Measurements from ENCODE around the gene NDUFS2.

Gene NDUFS2

DNA sequence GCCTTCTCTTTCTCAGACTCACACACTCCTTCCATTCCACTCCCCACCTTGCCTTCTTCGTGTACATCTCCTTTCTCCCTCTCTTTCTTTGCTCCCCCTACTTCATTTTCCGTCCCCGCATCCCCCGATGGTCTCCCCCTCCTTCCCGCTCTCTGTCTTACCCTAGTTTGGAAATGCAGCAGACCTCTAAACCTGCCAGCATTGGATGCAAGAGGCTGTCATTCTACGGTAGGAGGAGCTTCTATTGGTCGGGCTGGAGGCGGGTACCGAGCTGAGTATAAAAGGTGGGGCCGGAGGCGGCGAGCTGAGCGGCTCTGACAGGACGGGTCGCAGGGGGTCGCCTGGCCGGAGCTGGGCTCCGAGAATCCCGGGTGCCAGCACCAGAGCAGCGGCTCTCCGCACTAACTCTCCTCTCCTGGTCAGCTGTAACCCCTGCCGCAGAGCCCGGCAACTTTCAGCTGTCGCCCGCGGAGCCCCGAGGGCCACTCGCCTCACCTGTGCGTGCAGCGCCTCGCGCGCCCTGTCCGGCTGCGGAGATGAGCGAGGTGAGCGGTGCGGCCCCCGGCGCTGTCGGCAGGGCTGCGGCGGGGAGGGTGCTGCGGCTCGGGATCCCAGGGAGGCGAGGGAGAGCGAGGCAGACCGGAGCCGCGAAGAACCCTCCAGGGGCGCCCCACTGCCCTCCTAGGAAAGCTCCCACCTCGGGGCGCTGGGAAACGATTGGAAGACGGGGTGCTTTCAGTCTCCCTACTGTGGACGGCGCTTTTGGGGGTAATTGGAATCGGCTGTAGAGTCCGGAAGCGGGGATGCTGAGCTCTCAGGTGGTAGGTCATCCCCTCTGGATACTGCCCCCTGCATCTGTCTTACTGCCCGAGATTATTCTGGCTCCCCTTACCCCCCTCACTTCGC lies 56.5 kb downstream of the NDUFS2 start, which contains the start of gene PCP4L1:
Gene PCP4L1, plus strand, starts transcription at position 307 of the 906 bp plus-strand sequence. Its CDS starts 230 bp downstream, at position 537.
- peaks cover 42% of the 10 kb centered on the region for H3K4me1 ChIP-seq (ENCODE audit: control insufficient read depth, low read length)
- H3K4me2 ChIP-seq (ENCODE audit: low read length), result peak within 1 kb of the TSS; percentile 73
- H3K27me3 ChIP-seq (ENCODE audit: control insufficient read depth, low read length), result peaks cover 39% of the 10 kb centered on the region
- H3K4me3 ChIP-seq (ENCODE audit: low read length), result peak within 1 kb of the TSS; percentile 72
- H4K20me1 ChIP-seq (ENCODE audit: control insufficient read depth, insufficient read depth, low read depth, low read length), result no peaks in the 10 kb centered on the region
- H3K9me2 ChIP-seq (replicated peaks; ENCODE audit: control insufficient read depth, low read length), result no peaks in the 10 kb centered on the region
- H3K27ac ChIP-seq (ENCODE audit: low read depth, low read length), result no peak within 1 kb of the TSS
- H3F3A ChIP-seq (ENCODE audit: control insufficient read depth, insufficient read depth), result no peaks in the 10 kb centered on the region
- H3K36me3 ChIP-seq (ENCODE audit: control insufficient read depth, low read length), result no peaks in the 10 kb centered on the region
- TF ChIP-seq, protein P1, sequence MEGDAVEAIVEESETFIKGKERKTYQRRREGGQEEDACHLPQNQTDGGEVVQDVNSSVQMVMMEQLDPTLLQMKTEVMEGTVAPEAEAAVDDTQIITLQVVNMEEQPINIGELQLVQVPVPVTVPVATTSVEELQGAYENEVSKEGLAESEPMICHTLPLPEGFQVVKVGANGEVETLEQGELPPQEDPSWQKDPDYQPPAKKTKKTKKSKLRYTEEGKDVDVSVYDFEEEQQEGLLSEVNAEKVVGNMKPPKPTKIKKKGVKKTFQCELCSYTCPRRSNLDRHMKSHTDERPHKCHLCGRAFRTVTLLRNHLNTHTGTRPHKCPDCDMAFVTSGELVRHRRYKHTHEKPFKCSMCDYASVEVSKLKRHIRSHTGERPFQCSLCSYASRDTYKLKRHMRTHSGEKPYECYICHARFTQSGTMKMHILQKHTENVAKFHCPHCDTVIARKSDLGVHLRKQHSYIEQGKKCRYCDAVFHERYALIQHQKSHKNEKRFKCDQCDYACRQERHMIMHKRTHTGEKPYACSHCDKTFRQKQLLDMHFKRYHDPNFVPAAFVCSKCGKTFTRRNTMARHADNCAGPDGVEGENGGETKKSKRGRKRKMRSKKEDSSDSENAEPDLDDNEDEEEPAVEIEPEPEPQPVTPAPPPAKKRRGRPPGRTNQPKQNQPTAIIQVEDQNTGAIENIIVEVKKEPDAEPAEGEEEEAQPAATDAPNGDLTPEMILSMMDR (IDR thresholded peaks at IDR 0.05; ENCODE audit: low read depth, low read length, poor library complexity, severe bottlenecking), result no peak
- peak; percentile 20; the same call in 1 of the 2 replicates for TF ChIP-seq EZH2phosphoT487 (IDR thresholded peaks at IDR 0.05; ENCODE audit: borderline replicate concordance, low read length)
- H3K9me3 ChIP-seq (ENCODE audit: control insufficient read depth, insufficient read depth, low read length), result peaks cover 13% of the 10 kb centered on the region
- H3K79me2 ChIP-seq (ENCODE audit: control insufficient read depth, low read length), result no peaks in the 10 kb centered on the region

DNA sequence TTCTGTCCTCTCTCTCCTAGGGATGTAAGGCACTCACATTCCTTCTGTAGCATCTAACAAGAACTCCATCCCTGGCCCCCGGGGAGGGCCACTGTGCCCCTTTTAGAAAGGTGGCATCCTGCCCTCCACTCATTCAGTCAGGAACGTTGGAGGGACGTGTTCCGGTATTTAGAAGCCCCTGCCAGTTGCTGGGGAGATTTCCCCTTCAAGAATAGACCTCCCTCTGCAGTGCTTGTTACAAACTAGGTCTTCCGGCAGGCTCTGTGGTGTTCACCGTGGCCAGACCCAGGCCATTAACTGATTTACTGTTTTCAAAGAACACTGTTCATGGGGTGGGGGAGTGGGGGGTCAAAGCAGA lies 57.2 kb downstream of the NDUFS2 start:
- Histone ChIP-seq H3K4me3 (ENCODE audit: low read length) (peak overlapping the region; percentile 72), H3F3A (ENCODE audit: control insufficient read depth, insufficient read depth) (no peaks in the 10 kb centered on the region), H3K9me2 (replicated peaks; ENCODE audit: control insufficient read depth, low read length) (no peaks in the 10 kb centered on the region), H3K27me3 (ENCODE audit: control insufficient read depth, low read length) (peaks cover 39% of the 10 kb centered on the region), H3K79me2 (ENCODE audit: control insufficient read depth, low read length) (no peaks in the 10 kb centered on the region), H3K36me3 (ENCODE audit: control insufficient read depth, low read length) (no peaks in the 10 kb centered on the region), H4K20me1 (ENCODE audit: control insufficient read depth, insufficient read depth, low read depth, low read length) (no peaks in the 10 kb centered on the region), H3K9me3 (ENCODE audit: control insufficient read depth, insufficient read depth, low read length) (peaks cover 13% of the 10 kb centered on the region), H3K27ac (ENCODE audit: low read depth, low read length) (no peak overlapping the region), H3K4me1 (ENCODE audit: control insufficient read depth, low read length) (peaks cover 42% of the 10 kb centered on the region), H3K4me2 (ENCODE audit: low read length) (peak overlapping the region; percentile 73)
- peak; percentile 24; the same call in 1 of the 2 replicates for TF ChIP-seq EZH2phosphoT487 (IDR thresholded peaks at IDR 0.05; ENCODE audit: borderline replicate concordance, low read length)
- TF ChIP-seq, protein P1 (IDR thresholded peaks at IDR 0.05; ENCODE audit: low read depth, low read length, poor library complexity, severe bottlenecking), result no peak

DNA sequence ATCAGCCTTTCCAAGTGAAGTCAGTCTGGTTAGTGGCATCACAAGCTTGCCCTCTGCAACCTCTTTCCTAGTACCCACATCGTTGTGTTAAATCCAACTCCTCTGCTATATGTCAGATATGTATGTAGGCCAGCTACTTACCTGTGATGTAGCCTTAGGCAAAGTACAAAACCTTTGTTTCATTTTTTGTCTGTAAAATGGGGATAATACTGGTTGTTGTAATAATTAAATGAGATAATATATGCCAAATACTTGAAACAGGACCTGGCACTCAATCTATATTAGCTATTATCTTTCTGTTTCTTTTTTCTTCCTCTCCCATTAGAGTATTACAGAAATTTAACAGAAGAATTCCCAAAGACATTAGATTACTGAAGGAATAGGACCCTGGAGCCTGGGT lies 57.6 kb downstream of the NDUFS2 start:
- Histone ChIP-seq H3K27ac (ENCODE audit: low read depth, low read length) (no peak overlapping the region), H3K4me2 (ENCODE audit: low read length) (0 out of 2 replicates have a peak overlapping the region, but pooled peaks have one; percentile 96), H3K27me3 (ENCODE audit: control insufficient read depth, low read length) (peaks cover 39% of the 10 kb centered on the region), H3K79me2 (ENCODE audit: control insufficient read depth, low read length) (no peaks in the 10 kb centered on the region), H3F3A (ENCODE audit: control insufficient read depth, insufficient read depth) (no peaks in the 10 kb centered on the region), H3K4me3 (ENCODE audit: low read length) (no peak overlapping the region), H3K9me3 (ENCODE audit: control insufficient read depth, insufficient read depth, low read length) (peaks cover 13% of the 10 kb centered on the region), H3K4me1 (ENCODE audit: control insufficient read depth, low read length) (peaks cover 42% of the 10 kb centered on the region), H4K20me1 (ENCODE audit: control insufficient read depth, insufficient read depth, low read depth, low read length) (no peaks in the 10 kb centered on the region), H3K9me2 (replicated peaks; ENCODE audit: control insufficient read depth, low read length) (no peaks in the 10 kb centered on the region), H3K36me3 (ENCODE audit: control insufficient read depth, low read length) (no peaks in the 10 kb centered on the region)
- TF ChIP-seq, protein P1 (IDR thresholded peaks at IDR 0.05; ENCODE audit: low read depth, low read length, poor library complexity, severe bottlenecking), result no peak
- no peak for TF ChIP-seq EZH2phosphoT487 (IDR thresholded peaks at IDR 0.05; ENCODE audit: borderline replicate concordance, low read length)

Measured in DOHH2 (cell line).